SK-N-MC (cell line): ENCODE data around the gene KRTAP5-3.

Experiments used
- DNase-seq: peaks from one replicate; pipeline ENCODE4 v3.0.0-alpha.2; 2011; ENCODE audit warnings: low read depth, low spot score
- H3K27ac ChIP-seq: fragments of 200-600 bp; sonication (generic); 2 replicates; pipeline ENCODE4 v1.5.1; 2016; ENCODE audit warnings: mixed run types
- H3K36me3 ChIP-seq: fragments of 200-600 bp; sonication (generic); 2 replicates; pipeline ENCODE4 v1.6.1; 2017; ENCODE audit warnings: antibody characterized with exemption, low read length, mixed read lengths; ENCODE audit not compliant: insufficient read depth
- H3K4me3 ChIP-seq: fragments of 200-600 bp; sonication (generic); 2 replicates; pipeline ENCODE4 v1.5.1; 2016
- H3K9ac ChIP-seq: fragments of 200-600 bp; sonication (generic); 2 replicates; pipeline ENCODE4 v1.8.0; 2017; ENCODE audit warnings: mixed run types, mixed read lengths; ENCODE audit not compliant: insufficient read length
- H3K9me3 ChIP-seq: fragments of 200-600 bp; sonication (generic); 2 replicates; pipeline ENCODE4 v1.6.1; 2017; ENCODE audit warnings: low read depth, mild to moderate bottlenecking, antibody characterized with exemption, low read length, moderate library complexity, mixed read lengths
- EZH2 ChIP-seq: fragments of 200-600 bp; sonication (generic); IDR thresholded peaks from one replicate; pipeline ENCODE4 v1.6.1; 2017; ENCODE audit warnings: antibody characterized with exemption
- FOXP2 ChIP-seq: optimal IDR thresholded peaks from 2 replicates; pipeline ENCODE3; 2011; ENCODE audit warnings: mild to moderate bottlenecking, moderate library complexity; ENCODE audit not compliant: insufficient read depth; ENCODE audit errors: extremely low read length, control extremely low read depth
- POLR2AphosphoS5 ChIP-seq: IDR thresholded peaks from 2 replicates; pipeline ENCODE4 v1.6.1; 2012; ENCODE audit warnings: mild to moderate bottlenecking, low read depth, low read length, borderline replicate concordance

Gene KRTAP5-3

GRCh38 chr11:1559111-1559951, 48.9 kb downstream of the KRTAP5-3 start:
- TF ChIP-seq POLR2AphosphoS5 (no peak), EZH2 (no peak), FOXP2 (no peak)
- no peak overlapping the region for H3K27ac ChIP-seq
- no peak overlapping the region for H3K9ac ChIP-seq
- no peak overlapping the region for H3K4me3 ChIP-seq
- no peaks in the 10 kb centered on the region for H3K36me3 ChIP-seq
- no peak for DNase-seq
- no peaks in the 10 kb centered on the region for H3K9me3 ChIP-seq

- no peak for TF ChIP-seq POLR2AphosphoS5
- no peak for TF ChIP-seq FOXP2
- TF ChIP-seq EZH2, result no peak
- Histone ChIP-seq H3K36me3 (no peaks in the 10 kb centered on the region), H3K9me3 (no peaks in the 10 kb centered on the region), H3K9ac (no peak overlapping the region), H3K4me3 (no peak overlapping the region), H3K27ac (no peak overlapping the region)
- DNase-seq, result no peak
Observed at GRCh38 chr11:1558775-1559110, 49.5 kb downstream of the KRTAP5-3 start.

- TF ChIP-seq EZH2 (no peak), FOXP2 (no peak), POLR2AphosphoS5 (no peak)
- DNase-seq, result no peak
- Histone ChIP-seq H3K36me3 (no peaks in the 10 kb centered on the region), H3K9ac (no peak overlapping the region), H3K27ac (no peak overlapping the region), H3K4me3 (no peak overlapping the region), H3K9me3 (no peaks in the 10 kb centered on the region)
Observed at GRCh38 chr11:1557904-1558774, 50.1 kb downstream of the KRTAP5-3 start.
